ENCODE measurements around the gene SCRT2. TPM values are rescaled to one million over a fixed set of nuclear protein-coding genes. Genes with fewer than 3 reads are reported as not detected.
"Not testable (repeated sequence)": the region's sequence is repeated elsewhere in the genome, so short reads cannot be mapped to it uniquely, and the experiment has no call there.

The SCRT2 gene
- polyA plus RNA-seq, 10 donors, result 0.04 to 0.18 TPM; not detected in 8

- peak; percentile 87 to 93 (median 88) for DNase-seq
Measured at GRCh38 chr20:653110-653589, 22.5 kb downstream of the SCRT2 start, which contains the start of gene SRXN1. SRXN1 (minus strand) TSS chr20:653200; CDS start chr20:653185, 15 bp downstream.

GRCh38 chr20:652615-653109, 22.9 kb downstream of the SCRT2 start:
- DNase-seq, result peak in 2 of 3 donors; percentile 39 to 75

GRCh38 chr20:651713-652614, 23.6 kb downstream of the SCRT2 start:
- DNase-seq, result no peak

- DNase-seq, result no peak
Measured at GRCh38 chr20:650954-651353, 24.6 kb downstream of the SCRT2 start.

GRCh38 chr20:650281-650680, 25.3 kb downstream of the SCRT2 start:
- no peak for DNase-seq

- DNase-seq, result no peak
Measured at GRCh38 chr20:647479-648019, 28.1 kb downstream of the SCRT2 start.

- no peak for DNase-seq
Measured at GRCh38 chr20:646868-647233, 28.8 kb downstream of the SCRT2 start.

- no peak for DNase-seq
Measured at GRCh38 chr20:646107-646867, 29.3 kb downstream of the SCRT2 start.

- peak; percentile 59 to 93 (median 87) for DNase-seq
Measured at GRCh38 chr20:645318-646106, 30.1 kb downstream of the SCRT2 start.

- no peak for DNase-seq
Measured at GRCh38 chr20:644692-645317, 30.8 kb downstream of the SCRT2 start.

GRCh38 chr20:642398-643174, 33.0 kb downstream of the SCRT2 start:
- DNase-seq, result peak in 2 of 3 donors; percentile 55 to 88

GRCh38 chr20:642013-642397, 33.6 kb downstream of the SCRT2 start:
- not testable (repeated sequence) for DNase-seq

GRCh38 chr20:641516-641875, 34.1 kb downstream of the SCRT2 start:
- DNase-seq, result peak in 1 of 3 donors; percentile 52

GRCh38 chr20:640674-641515, 34.7 kb downstream of the SCRT2 start:
- DNase-seq, result no peak

GRCh38 chr20:638579-638978, 37.0 kb downstream of the SCRT2 start:
- no peak for DNase-seq

- DNase-seq, result no peak
Measured at GRCh38 chr20:637559-637958, 38.0 kb downstream of the SCRT2 start.

- DNase-seq, result no peak
Measured at GRCh38 chr20:635893-636338, 39.7 kb downstream of the SCRT2 start.

- DNase-seq, result no peak
Measured at GRCh38 chr20:635028-635892, 40.3 kb downstream of the SCRT2 start.

Measured in muscle of back (tissue), 11 donors.